ENCODE data around the gene HS3ST3B1. TPM values are rescaled to one million over a fixed set of nuclear protein-coding genes. Genes with fewer than 3 reads are reported as not detected.
A peak's percentile ranks its signal among the peaks of the same experiment; 100 is the strongest.

Gene HS3ST3B1
- total RNA-seq, 2 donors from 2014 or later = 0.99 to 1.6 TPM

DNA sequence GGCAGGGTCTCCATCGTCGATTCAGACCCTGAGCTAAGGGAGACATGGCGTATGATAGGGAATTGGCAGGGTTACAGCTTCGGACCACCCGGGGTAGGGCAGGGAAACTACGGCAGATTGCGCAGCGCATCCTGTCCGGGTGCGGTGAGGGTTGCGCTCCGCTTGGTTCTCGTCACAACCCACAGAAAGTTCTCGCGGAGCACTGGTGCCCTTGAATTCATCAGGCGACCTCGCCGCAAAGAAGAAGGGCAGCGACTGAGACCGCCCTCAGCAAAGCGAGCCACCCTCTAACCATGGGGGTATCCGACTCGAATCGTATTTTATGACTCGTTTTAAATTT lies 1.2 kb downstream of the HS3ST3B1 start:
- Histone ChIP-seq H3K36me3 (replicated peaks in 1 of 2; ENCODE audit: insufficient read depth in 1 of 2, low read depth in 2 of 2) (no peaks in the 10 kb centered on the region), H3K9me3 (no peaks in the 10 kb centered on the region), H3K4me3 (peak overlapping the region; percentile 8 to 22), H3K27me3 (peaks cover 0 to 41% of the 10 kb centered on the region in 2 donors), H3K27ac (peak overlapping the region in 1 of 4 donors; percentile 27), H3K4me1 (peaks cover 65% of the 10 kb centered on the region)
- 0% methylated on average over 3 to 25 of the region's 25 CpGs for WGBS, 2 donors
- intact Hi-C loops (cut with DNase I) = loop anchor here (5.0 kb wide), 1 partner anchor 625 kb away; no protein-coding TSS in a partner anchor
- ATAC-seq = no peak
- DNase-seq = peak; percentile 25 to 33 (median 28)
- TF ChIP-seq POLR2A (IDR thresholded peaks at IDR 0.05) = peak in 1 of 3 donors; percentile 1
- TF ChIP-seq, protein P1, sequence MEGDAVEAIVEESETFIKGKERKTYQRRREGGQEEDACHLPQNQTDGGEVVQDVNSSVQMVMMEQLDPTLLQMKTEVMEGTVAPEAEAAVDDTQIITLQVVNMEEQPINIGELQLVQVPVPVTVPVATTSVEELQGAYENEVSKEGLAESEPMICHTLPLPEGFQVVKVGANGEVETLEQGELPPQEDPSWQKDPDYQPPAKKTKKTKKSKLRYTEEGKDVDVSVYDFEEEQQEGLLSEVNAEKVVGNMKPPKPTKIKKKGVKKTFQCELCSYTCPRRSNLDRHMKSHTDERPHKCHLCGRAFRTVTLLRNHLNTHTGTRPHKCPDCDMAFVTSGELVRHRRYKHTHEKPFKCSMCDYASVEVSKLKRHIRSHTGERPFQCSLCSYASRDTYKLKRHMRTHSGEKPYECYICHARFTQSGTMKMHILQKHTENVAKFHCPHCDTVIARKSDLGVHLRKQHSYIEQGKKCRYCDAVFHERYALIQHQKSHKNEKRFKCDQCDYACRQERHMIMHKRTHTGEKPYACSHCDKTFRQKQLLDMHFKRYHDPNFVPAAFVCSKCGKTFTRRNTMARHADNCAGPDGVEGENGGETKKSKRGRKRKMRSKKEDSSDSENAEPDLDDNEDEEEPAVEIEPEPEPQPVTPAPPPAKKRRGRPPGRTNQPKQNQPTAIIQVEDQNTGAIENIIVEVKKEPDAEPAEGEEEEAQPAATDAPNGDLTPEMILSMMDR (IDR thresholded peaks at IDR 0.05) = no peak

DNA sequence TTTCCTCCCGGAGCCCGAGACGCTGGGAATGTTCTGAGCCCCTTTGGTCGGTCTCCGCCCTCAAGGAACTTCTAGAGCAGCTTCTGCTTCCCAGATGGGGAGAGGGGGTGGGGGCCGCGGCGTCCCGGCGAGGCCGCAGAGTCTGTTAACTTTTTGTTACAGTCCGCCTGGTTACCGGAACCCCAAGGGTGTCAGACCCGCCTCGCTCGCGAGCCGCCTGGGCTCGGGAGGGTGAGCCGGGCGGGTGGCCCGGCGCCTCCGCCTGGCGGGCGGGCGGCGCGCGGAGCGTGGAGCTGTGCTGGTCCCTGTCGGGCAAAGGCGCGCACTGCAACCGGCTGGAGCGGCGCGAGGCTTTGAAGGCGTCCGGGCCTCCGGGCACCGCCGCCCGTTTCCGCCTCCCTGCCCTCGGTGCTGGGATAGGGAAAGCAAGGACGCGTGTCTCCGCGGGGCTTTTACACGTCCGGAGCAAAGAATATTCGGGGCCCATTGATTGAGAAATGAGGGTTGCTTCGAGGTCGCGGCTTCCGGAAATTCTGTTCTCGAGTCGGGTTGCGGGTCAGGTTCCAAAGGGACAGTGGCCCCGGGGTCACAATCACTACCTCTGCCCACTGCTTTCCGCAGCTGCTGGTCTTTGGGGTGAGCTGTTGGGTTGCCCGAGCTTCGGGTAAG lies 1.7 kb downstream of the HS3ST3B1 start:
- Histone ChIP-seq H3K4me1 (peaks cover 60% of the 10 kb centered on the region), H3K9me3 (no peaks in the 10 kb centered on the region), H3K36me3 (replicated peaks in 1 of 2; ENCODE audit: insufficient read depth in 1 of 2, low read depth in 2 of 2) (no peaks in the 10 kb centered on the region), H3K27ac (peak overlapping the region in 1 of 4 donors; percentile 27), H3K4me3 (peak overlapping the region; percentile 8 to 22), H3K27me3 (peaks cover 0 to 36% of the 10 kb centered on the region in 2 donors)
- 0 to 1% methylated on average over 6 to 64 of the region's 64 CpGs for WGBS, 2 donors
- peak in 2 of 3 donors; percentile 10 to 18 for TF ChIP-seq POLR2A (IDR thresholded peaks at IDR 0.05)
- TF ChIP-seq, protein P1 (IDR thresholded peaks at IDR 0.05) = peak; percentile 73 to 99 (median 96)
- peak; percentile 84 to 90 (median 86) for DNase-seq
- peak; percentile 64 for ATAC-seq
- intact Hi-C loops (cut with DNase I) = loop anchor here (5.0 kb wide), 1 partner anchor 625 kb away; no protein-coding TSS in a partner anchor

DNA sequence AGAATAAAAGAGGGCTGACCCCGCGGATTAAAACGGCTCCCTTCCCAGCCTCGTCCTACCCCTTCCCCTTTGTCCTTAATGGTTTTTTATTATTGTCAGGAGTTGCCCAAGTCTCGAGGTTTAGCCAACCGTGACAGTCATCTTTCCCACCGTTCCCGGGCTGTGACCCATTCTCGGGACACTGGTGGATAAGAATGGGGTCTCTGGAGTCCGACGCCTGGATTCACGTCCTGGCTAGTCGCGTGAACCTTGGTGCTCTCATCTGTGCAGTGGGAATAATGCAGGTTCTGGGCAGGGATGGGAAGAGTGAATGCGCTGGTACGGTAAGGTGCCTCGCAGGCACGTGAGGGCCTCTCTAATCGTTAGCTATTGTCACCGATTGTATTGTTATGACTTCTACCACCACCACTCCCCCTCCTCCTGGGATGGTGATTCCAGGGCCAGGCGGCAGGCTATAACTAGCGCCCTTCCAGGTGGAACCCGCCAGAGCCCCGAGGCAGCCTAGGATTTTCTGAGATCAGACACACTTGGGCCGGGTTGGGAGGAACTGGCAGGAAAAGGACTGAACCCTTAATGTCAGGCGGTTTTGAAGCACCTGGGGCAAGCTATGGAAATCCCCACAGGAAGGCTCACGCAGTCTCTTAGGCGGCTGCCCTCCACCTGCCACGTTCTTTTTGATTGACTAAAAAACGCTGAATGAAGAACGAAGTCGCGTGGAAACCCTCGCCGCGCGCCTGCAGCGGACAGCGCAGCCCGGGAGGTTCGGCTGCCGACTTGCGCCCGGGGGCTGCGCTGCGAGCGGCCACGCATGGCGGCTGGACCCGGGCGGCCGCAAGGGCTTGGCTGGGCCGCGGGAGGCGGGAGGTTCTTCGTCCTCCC lies 2.7 kb downstream of the HS3ST3B1 start:
- Histone ChIP-seq H3K4me1 (peaks cover 52% of the 10 kb centered on the region), H3K27me3 (peaks cover 0 to 26% of the 10 kb centered on the region in 2 donors), H3K27ac (no peak overlapping the region), H3K36me3 (replicated peaks in 1 of 2; ENCODE audit: insufficient read depth in 1 of 2, low read depth in 2 of 2) (no peaks in the 10 kb centered on the region), H3K4me3 (no peak overlapping the region), H3K9me3 (no peaks in the 10 kb centered on the region)
- TF ChIP-seq, protein P1 (IDR thresholded peaks at IDR 0.05) = no peak
- no peak for TF ChIP-seq POLR2A (IDR thresholded peaks at IDR 0.05)
- intact Hi-C loops (cut with DNase I) = loop anchor here (5.0 kb wide), 1 partner anchor 624 kb away; no protein-coding TSS in a partner anchor
- no peak for ATAC-seq
- WGBS, 2 donors = 11 to 24% methylated on average over 32 to 54 of the region's 56 CpGs
- DNase-seq = no peak

DNA sequence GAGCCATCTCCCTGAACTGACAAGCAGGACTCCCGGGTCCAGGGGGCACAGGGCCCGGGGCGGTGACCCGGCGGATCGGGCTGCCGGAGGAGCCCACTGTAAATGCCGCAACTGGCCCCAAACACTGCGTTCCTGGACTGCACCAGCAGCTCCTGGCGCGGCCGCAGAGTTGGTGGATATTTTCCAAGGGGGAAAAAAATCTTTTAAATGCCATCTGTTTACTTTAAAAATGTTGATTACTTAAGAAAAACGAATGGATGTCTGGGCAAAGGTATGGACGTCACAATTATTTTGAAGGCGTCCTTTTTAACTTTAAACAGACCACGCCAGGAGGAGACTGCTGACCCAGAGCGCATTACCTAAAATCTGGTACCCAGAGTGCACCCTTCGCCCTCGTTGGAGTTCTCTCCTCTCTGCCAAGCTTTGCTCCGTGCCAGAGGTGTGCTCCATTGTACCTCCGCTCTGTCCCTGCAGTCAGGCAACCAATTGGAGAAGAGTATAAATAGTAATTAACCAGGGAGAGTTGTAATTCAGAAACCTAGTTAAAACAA lies 3.4 kb downstream of the HS3ST3B1 start:
- WGBS, 2 donors = 42 to 50% methylated on average over 15 to 21 of the region's 21 CpGs

More for the DNA sequence above, 3.4 kb downstream of the HS3ST3B1 start:
- DNase-seq (no peak), ATAC-seq (no peak)
- H3K4me1 ChIP-seq = peaks cover 53% of the 10 kb centered on the region
- H3K9me3 ChIP-seq = no peaks in the 10 kb centered on the region
- peaks cover 0 to 20% of the 10 kb centered on the region in 2 donors for H3K27me3 ChIP-seq
- no peaks in the 10 kb centered on the region for H3K36me3 ChIP-seq (replicated peaks in 1 of 2; ENCODE audit: insufficient read depth in 1 of 2, low read depth in 2 of 2)
- no peak overlapping the region for H3K27ac ChIP-seq
- H3K4me3 ChIP-seq = no peak overlapping the region
- intact Hi-C loops (cut with DNase I) = loop anchor here (5.0 kb wide), 1 partner anchor 623 kb away; no protein-coding TSS in a partner anchor
- TF ChIP-seq, protein P1 (IDR thresholded peaks at IDR 0.05) = no peak
- TF ChIP-seq POLR2A (IDR thresholded peaks at IDR 0.05) = no peak

Measured in body of pancreas (tissue), 4 donors.